ENCODE results near the gene SH3TC1. TPM values are rescaled to one million over a fixed set of nuclear protein-coding genes. Genes with fewer than 3 reads are reported as not detected.

Gene SH3TC1
- polyA plus RNA-seq, 3 donors, result 36.9 to 85.7 (median 41.9) TPM

- no peaks in the 10 kb centered on the region for H3K36me3 Mint-ChIP-seq
- Histone ChIP-seq H3K4me1 (ENCODE audit: control insufficient read depth in 1 of 2, insufficient read depth in 2 of 2, low read length in 2 of 2) (no peaks in the 10 kb centered on the region), H2AFZ (ENCODE audit: insufficient read depth, low read depth, low read length, poor library complexity, severe bottlenecking) (no peak overlapping the region), H4K20me1 (ENCODE audit: insufficient read depth, low read length) (no peaks in the 10 kb centered on the region), H3K36me3 (replicated peaks in 1 of 2; ENCODE audit: control insufficient read depth in 1 of 2, insufficient read depth in 2 of 2, low read length in 2 of 2) (no peaks in the 10 kb centered on the region), H3K9ac (ENCODE audit: insufficient read depth, low read length, poor library complexity, severe bottlenecking) (no peak overlapping the region), H3K9me3 (replicated peaks in 1 of 2; ENCODE audit: control insufficient read depth in 1 of 2, insufficient read depth in 1 of 2, low read length in 2 of 2) (no peaks in the 10 kb centered on the region), H3K27me3 (ENCODE audit: control insufficient read depth in 2 of 2, insufficient read depth in 2 of 2, low read length in 2 of 2) (no peaks in the 10 kb centered on the region), H3K27ac (ENCODE audit: low read depth in 1 of 2, low read length in 2 of 2) (no peak overlapping the region), H3K4me2 (replicated peaks; ENCODE audit: extremely low read depth, low read length, poor library complexity, severe bottlenecking) (no peak overlapping the region), H3K4me3 (replicated peaks in 1 of 3; ENCODE audit: low read depth in 2 of 3, low read length in 3 of 3) (no peak overlapping the region), H3K79me2 (ENCODE audit: insufficient read depth, low read length) (no peaks in the 10 kb centered on the region)
- H3K27ac Mint-ChIP-seq, result no peak overlapping the region
- no peak for TF ChIP-seq CTCF (IDR thresholded peaks at IDR 0.05)
- peaks cover 0 to 8% (median 7%) of the 10 kb centered on the region in 3 donors for H3K27me3 Mint-ChIP-seq (ENCODE audit: low read depth in 3 of 3)
- no peak overlapping the region for H3K4me3 Mint-ChIP-seq
- peaks cover 0 to 2% (median 0%) of the 10 kb centered on the region in 7 donors for H3K9me3 Mint-ChIP-seq
- no peaks in the 10 kb centered on the region for H3K4me1 Mint-ChIP-seq
- intact Hi-C loops (cut with micrococcal nuclease), result no loop called here
- 96% methylated on average over 11 of the region's 11 CpGs for WGBS (ENCODE audit: insufficient coverage)
- DNase-seq, result no peak
Measured at GRCh38 chr4:8182294-8182693, 16.8 kb upstream of the SH3TC1 start.

DNA sequence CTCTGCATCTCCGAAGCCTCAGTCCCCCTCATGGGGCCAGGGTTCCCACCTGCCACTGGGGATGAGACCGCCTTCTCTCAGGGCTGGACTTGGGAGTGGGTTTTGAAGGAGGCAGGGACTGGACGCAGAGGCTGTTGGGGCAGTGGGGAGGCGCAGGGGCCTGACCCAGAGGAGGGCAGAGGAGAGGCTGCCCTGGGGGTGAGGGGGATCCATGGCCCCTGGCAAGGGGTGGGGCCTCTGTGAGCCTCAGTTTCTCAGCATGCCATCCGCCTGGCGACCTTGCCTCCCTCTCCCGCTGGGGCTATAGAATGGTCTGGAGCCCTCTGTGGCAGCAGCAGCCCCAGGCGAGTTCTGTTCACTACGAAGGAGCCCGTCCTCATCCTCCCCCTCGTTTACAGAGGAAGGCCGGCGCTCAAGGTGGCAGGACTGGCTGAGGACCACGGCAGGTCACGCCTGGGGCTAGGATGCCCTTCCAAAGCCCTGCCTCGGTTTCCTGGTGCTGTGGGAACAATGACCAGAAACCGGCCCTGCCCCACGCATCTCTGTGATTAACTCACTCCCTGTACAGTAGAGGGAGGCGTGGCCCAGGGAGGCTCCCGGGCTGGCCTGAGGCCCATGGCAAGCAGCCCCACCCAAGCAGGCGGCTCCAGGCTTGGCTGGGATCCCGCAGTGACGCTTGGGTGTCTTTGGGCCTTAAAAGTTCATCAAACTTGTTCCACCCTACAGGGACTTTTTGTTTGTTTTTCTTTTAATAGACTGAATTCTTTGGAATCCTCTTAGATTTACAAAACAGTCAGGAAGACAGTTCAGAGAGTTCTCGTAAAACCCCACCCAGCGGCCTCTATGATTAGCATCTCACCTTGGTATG, 16.0 kb upstream of the SH3TC1 start:
- no peak overlapping the region for H3K4me3 Mint-ChIP-seq
- H3K27ac Mint-ChIP-seq, result peak overlapping the region in 1 of 7 donors; percentile 41
- WGBS (ENCODE audit: insufficient coverage), result 95% methylated on average over 17 of the region's 25 CpGs
- TF ChIP-seq CTCF (IDR thresholded peaks at IDR 0.05), result no peak
- peaks cover 0 to 2% (median 0%) of the 10 kb centered on the region in 7 donors for H3K9me3 Mint-ChIP-seq
- peaks cover 1% of the 10 kb centered on the region for H3K4me1 Mint-ChIP-seq
- Histone ChIP-seq H3K79me2 (ENCODE audit: insufficient read depth, low read length) (no peaks in the 10 kb centered on the region), H3K27ac (ENCODE audit: low read depth in 1 of 2, low read length in 2 of 2) (no peak overlapping the region), H4K20me1 (ENCODE audit: insufficient read depth, low read length) (no peaks in the 10 kb centered on the region), H3K4me3 (replicated peaks in 1 of 3; ENCODE audit: low read depth in 2 of 3, low read length in 3 of 3) (no peak overlapping the region), H3K9me3 (replicated peaks in 1 of 2; ENCODE audit: control insufficient read depth in 1 of 2, insufficient read depth in 1 of 2, low read length in 2 of 2) (no peaks in the 10 kb centered on the region), H3K27me3 (ENCODE audit: control insufficient read depth in 2 of 2, insufficient read depth in 2 of 2, low read length in 2 of 2) (no peaks in the 10 kb centered on the region), H3K9ac (ENCODE audit: insufficient read depth, low read length, poor library complexity, severe bottlenecking) (no peak overlapping the region), H2AFZ (ENCODE audit: insufficient read depth, low read depth, low read length, poor library complexity, severe bottlenecking) (no peak overlapping the region), H3K36me3 (replicated peaks in 1 of 2; ENCODE audit: control insufficient read depth in 1 of 2, insufficient read depth in 2 of 2, low read length in 2 of 2) (no peaks in the 10 kb centered on the region), H3K4me1 (ENCODE audit: control insufficient read depth in 1 of 2, insufficient read depth in 2 of 2, low read length in 2 of 2) (no peaks in the 10 kb centered on the region), H3K4me2 (replicated peaks; ENCODE audit: extremely low read depth, low read length, poor library complexity, severe bottlenecking) (no peak overlapping the region)
- no peak for DNase-seq
- intact Hi-C loops (cut with micrococcal nuclease), result no loop called here
- H3K36me3 Mint-ChIP-seq, result no peaks in the 10 kb centered on the region
- peaks cover 0 to 9% (median 8%) of the 10 kb centered on the region in 3 donors for H3K27me3 Mint-ChIP-seq (ENCODE audit: low read depth in 3 of 3)

All from CD14-positive monocyte (primary cell).